ENCODE results near the gene SSNA1.

Gene SSNA1

GRCh38 chr9:137216188-137216965, 27.9 kb downstream of the SSNA1 start:
- H3K9me3 ChIP-seq (ENCODE audit: control insufficient read depth, insufficient read depth, low read depth, low read length): no peaks in the 10 kb centered on the region
- no peak overlapping the region for H3K4me3 ChIP-seq (ENCODE audit: low read depth, low read length)
- no peaks in the 10 kb centered on the region for H3K4me1 ChIP-seq (ENCODE audit: control insufficient read depth, insufficient read depth, low read length)
- TF ChIP-seq EGR2 (tag by site-specific recombination; IDR thresholded peaks at IDR 0.05; ENCODE audit: low read depth): peak; percentile 51
- no peak for TF ChIP-seq PBX3 (CRISPR knock-in tag; IDR thresholded peaks at IDR 0.05)
- TF ChIP-seq ZFHX2 (tag by site-specific recombination; conservative IDR thresholded peaks at IDR 0.05): peak; percentile 46
- ChIA-PET POLR2A (interaction anchor here (0.6 to 17.2 kb wide), 7 partner anchors 6 to 96 kb away, joined by 3 to 304 read pairs (median 8); partner anchors contain the start of genes CYSRT1, NDOR1, RNF208 and RNF224), CTCF (interaction anchor here (1.0 to 1.4 kb wide), 3 partner anchors 8 to 35 kb away, joined by 3 read pairs; no protein-coding TSS in a partner anchor)
- no peak overlapping the region for H3K27ac ChIP-seq (ENCODE audit: extremely low read depth, low read depth, low read length)
- peaks cover 0 to 81% of the 10 kb centered on the region in 2 experiments; a peak in 1 of 3 replicates for H3K36me3 ChIP-seq (ENCODE audit: control insufficient read depth in 2 of 2, insufficient read depth in 1 of 2, low read length in 2 of 2)

GRCh38 chr9:137217276-137218211, 29.1 kb downstream of the SSNA1 start:
- ChIA-PET CTCF (interaction anchor here (1.0 to 1.1 kb wide), 4 partner anchors 17 to 188 kb away, joined by 3 to 4 read pairs (median 3); no protein-coding TSS in a partner anchor), POLR2A (interaction anchor here (0.6 to 17.2 kb wide), 9 partner anchors 9 to 186 kb away, joined by 3 to 304 read pairs (median 8); partner anchors contain the start of genes FUT7, NDOR1, TMEM203 and TPRN)
- Histone ChIP-seq H3K36me3 (ENCODE audit: control insufficient read depth in 2 of 2, insufficient read depth in 1 of 2, low read length in 2 of 2) (peaks cover 0 to 70% of the 10 kb centered on the region in 2 experiments; a peak in 1 of 3 replicates), H3K4me1 (ENCODE audit: control insufficient read depth, insufficient read depth, low read length) (no peaks in the 10 kb centered on the region; the same call in 1 of the 2 replicates), H3K9me3 (ENCODE audit: control insufficient read depth, insufficient read depth, low read depth, low read length) (no peaks in the 10 kb centered on the region), H3K4me3 (ENCODE audit: low read depth, low read length) (no peak overlapping the region), H3K27ac (ENCODE audit: extremely low read depth, low read depth, low read length) (no peak overlapping the region)
- peak; percentile 43; the same call in 1 of the 2 replicates for TF ChIP-seq ZBTB11 (tag by site-specific recombination; conservative IDR thresholded peaks at IDR 0.05; ENCODE audit: low read depth)
- TF ChIP-seq ZNF610 (tag by site-specific recombination; IDR thresholded peaks at IDR 0.05; ENCODE audit: borderline replicate concordance): peak; percentile 98
- peak; percentile 25; the same call in 1 of the 2 replicates for TF ChIP-seq ZNF341 (tag by site-specific recombination; IDR thresholded peaks at IDR 0.05; ENCODE audit: low read depth)
- TF ChIP-seq CTCF (tag by site-specific recombination; IDR thresholded peaks at IDR 0.05): peak; percentile 59
- peak; percentile 82 for TF ChIP-seq SP3 (tag by site-specific recombination; IDR thresholded peaks at IDR 0.05)
- peak; percentile 89 for TF ChIP-seq ZBTB17 (tag by site-specific recombination; IDR thresholded peaks at IDR 0.05)
- 0 out of 2 replicates have a peak, but pooled peaks have one; percentile 34 for TF ChIP-seq ZNF449 (tag by site-specific recombination; IDR thresholded peaks at IDR 0.05)
- no peak for TF ChIP-seq ZNF266 (tag by site-specific recombination; IDR thresholded peaks at IDR 0.05; ENCODE audit: low read depth)
- TF ChIP-seq ZNF18 (tag by site-specific recombination; IDR thresholded peaks at IDR 0.05): peak; percentile 94
- peak; percentile 60; the same call in 1 of the 2 replicates for TF ChIP-seq KLF16 (tag by site-specific recombination; IDR thresholded peaks at IDR 0.05)
- TF ChIP-seq KLF8 (tag by site-specific recombination; IDR thresholded peaks at IDR 0.05): peak; percentile 61; the same call in 1 of the 2 replicates
- peak; percentile 20; the same call in 1 of the 2 replicates for TF ChIP-seq BCL11B (tag by site-specific recombination; IDR thresholded peaks at IDR 0.05; ENCODE audit: low read depth)
- peak; percentile 85 for TF ChIP-seq PATZ1 (tag by site-specific recombination; IDR thresholded peaks at IDR 0.05)
- TF ChIP-seq SP7 (tag by site-specific recombination; IDR thresholded peaks at IDR 0.05): peak; percentile 23; the same call in 1 of the 2 replicates
- peak; percentile 66; the same call in 1 of the 2 replicates for TF ChIP-seq GLIS2 (tag by site-specific recombination; IDR thresholded peaks at IDR 0.05)

Data from HEK293 (cell line).